H9 (cell line): ENCODE data around the gene RPS10. TPM values are rescaled to one million over a fixed set of nuclear protein-coding genes. Genes with fewer than 3 reads are reported as not detected.

Source experiments
- DNase-seq: peaks from one replicate; pipeline ENCODE4 v3.0.0-alpha.2; 2017
- H2AFZ ChIP-seq: one replicate; pipeline ENCODE4 v1.6.1; 2013; ENCODE audit warnings: mild to moderate bottlenecking, low read length, control low read depth, moderate library complexity
- H2AK5ac ChIP-seq: 2 replicates; pipeline ENCODE4 v1.6.1; 2013; ENCODE audit warnings: low read length, control low read depth, mixed read lengths; ENCODE audit not compliant: insufficient read length
- H2BK120ac ChIP-seq: one replicate; pipeline ENCODE4 v1.6.1; 2013; ENCODE audit warnings: low read depth, mild to moderate bottlenecking, low read length, control low read depth, inconsistent platforms; ENCODE audit not compliant: poor library complexity, severe bottlenecking
- H2BK12ac ChIP-seq: 2 replicates; pipeline ENCODE4 v1.6.1; 2013; ENCODE audit warnings: low read length, control low read depth, mixed read lengths, low read depth; ENCODE audit not compliant: insufficient read length
- H2BK15ac ChIP-seq: 2 replicates; pipeline ENCODE4 v1.6.1; 2013; ENCODE audit warnings: low read depth, low read length, control low read depth
- H2BK20ac ChIP-seq: one replicate; pipeline ENCODE4 v1.6.1; 2013; ENCODE audit warnings: low read depth, mild to moderate bottlenecking, low read length, control low read depth, inconsistent platforms; ENCODE audit not compliant: poor library complexity, severe bottlenecking
- H2BK5ac ChIP-seq: 2 replicates; pipeline ENCODE4 v1.6.1; 2013; ENCODE audit warnings: low read length, control low read depth, mixed read lengths; ENCODE audit not compliant: insufficient read length
- H3K14ac ChIP-seq: 2 replicates; pipeline ENCODE4 v1.6.1; 2013; ENCODE audit warnings: low read length, control low read depth; ENCODE audit not compliant: insufficient read depth
- H3K18ac ChIP-seq: 2 replicates; pipeline ENCODE4 v1.6.1; 2013; ENCODE audit warnings: low read depth, mild to moderate bottlenecking, mixed read lengths, low read length, control low read depth; ENCODE audit not compliant: insufficient read length
- H3K23ac ChIP-seq: 2 replicates; pipeline ENCODE4 v1.6.1; 2013; ENCODE audit warnings: low read length, control low read depth, mixed read lengths, low read depth; ENCODE audit not compliant: insufficient read length
- H3K23me2 ChIP-seq: 2 replicates; pipeline ENCODE4 v1.6.1; 2013; ENCODE audit warnings: low read depth, mild to moderate bottlenecking, mixed read lengths, low read length, control low read depth; ENCODE audit not compliant: insufficient read length, poor library complexity, severe bottlenecking
- H3K27ac ChIP-seq: 2 replicates; pipeline ENCODE4 v1.5.1; 2013; ENCODE audit warnings: low read length, control low read depth, mixed read lengths, low read depth; ENCODE audit not compliant: insufficient read length
- H3K27me3 ChIP-seq: 2 replicates; pipeline ENCODE4 v1.6.1; 2013; ENCODE audit warnings: low read length, control low read depth, inconsistent platforms; ENCODE audit not compliant: insufficient read depth
- H3K4ac ChIP-seq: 2 replicates; pipeline ENCODE4 v1.6.1; 2013; ENCODE audit warnings: low read depth, mild to moderate bottlenecking, control low read depth, inconsistent platforms, low read length, moderate library complexity
- H3K4me1 ChIP-seq: 2 replicates; pipeline ENCODE4 v1.6.1; 2013; ENCODE audit warnings: low read length, control low read depth, inconsistent platforms; ENCODE audit not compliant: insufficient read depth
- H3K4me2 ChIP-seq: 2 replicates; pipeline ENCODE4 v1.6.1; 2013; ENCODE audit warnings: low read length, control low read depth, mixed read lengths; ENCODE audit not compliant: insufficient read length, insufficient read depth
- H3K56ac ChIP-seq: 2 replicates; pipeline ENCODE4 v1.6.1; 2013; ENCODE audit warnings: low read depth, mild to moderate bottlenecking, mixed read lengths, low read length, control low read depth; ENCODE audit not compliant: insufficient read length
- H3K79me1 ChIP-seq: 2 replicates; pipeline ENCODE4 v1.6.1; 2013; ENCODE audit warnings: low read depth, mild to moderate bottlenecking, moderate library complexity, low read length, control low read depth, inconsistent platforms; ENCODE audit not compliant: insufficient read depth, poor library complexity, severe bottlenecking
- H3K79me2 ChIP-seq: 2 replicates; pipeline ENCODE4 v1.6.1; 2013; ENCODE audit warnings: low read length, control low read depth, inconsistent platforms; ENCODE audit not compliant: insufficient read depth
- H3K9ac ChIP-seq: 2 replicates; pipeline ENCODE4 v1.6.1; 2013; ENCODE audit warnings: low read length, control low read depth, mixed read lengths; ENCODE audit not compliant: insufficient read length; ENCODE audit errors: extremely low read depth
- H3K9me3 ChIP-seq: one replicate; pipeline ENCODE4 v1.6.1; 2013; ENCODE audit warnings: low read depth, low read length, inconsistent platforms; ENCODE audit not compliant: control insufficient read depth
- H3T11ph ChIP-seq: one replicate; pipeline ENCODE4 v1.6.1; 2013; ENCODE audit warnings: mild to moderate bottlenecking, low read length, control low read depth, inconsistent platforms
- H4K20me1 ChIP-seq: one replicate; pipeline ENCODE4 v1.6.1; 2013; ENCODE audit not compliant: control insufficient read depth, insufficient read length, insufficient read depth
- H4K5ac ChIP-seq: 2 replicates; pipeline ENCODE4 v1.6.1; 2013; ENCODE audit warnings: low read depth, mild to moderate bottlenecking, mixed read lengths, low read length, control low read depth; ENCODE audit not compliant: insufficient read length
- H4K8ac ChIP-seq: replicated peaks from 2 replicates; pipeline ENCODE4 v1.6.1; 2013; ENCODE audit warnings: low read length, control low read depth, mixed read lengths, low read depth; ENCODE audit not compliant: insufficient read length
- H4K91ac ChIP-seq: 2 replicates; pipeline ENCODE4 v1.6.1; 2013; ENCODE audit warnings: low read depth, mild to moderate bottlenecking, moderate library complexity, mixed read lengths, low read length, control low read depth; ENCODE audit not compliant: insufficient read length
- H3K27ac Mint-ChIP-seq, 3 experiments: 2 replicates in 2 of 3; 3 replicates in 1 of 3; pipeline ENCODE4 v1.8.0; 2020 to 2021; ENCODE audit warnings: mixed read lengths in 3 of 3, mild to moderate bottlenecking in 1 of 3, moderate library complexity in 1 of 3
- H3K27me3 Mint-ChIP-seq: 2 replicates; pipeline ENCODE4 v1.8.0; 2021; ENCODE audit warnings: low read depth, mild to moderate bottlenecking, moderate library complexity, mixed read lengths
- H3K36me3 Mint-ChIP-seq, 3 experiments: 2 replicates in 2 of 3; 3 replicates in 1 of 3; pipeline ENCODE4 v1.8.0; 2020 to 2021; ENCODE audit warnings: low read depth in 3 of 3, mixed read lengths in 3 of 3; ENCODE audit not compliant: insufficient read depth in 1 of 3
- H3K4me1 Mint-ChIP-seq, 2 experiments: 2 replicates each; pipeline ENCODE4 v1.8.0; 2020; ENCODE audit warnings: mixed read lengths in 2 of 2
- H3K4me3 Mint-ChIP-seq, 2 experiments: 2 replicates in 1 of 2; 3 replicates in 1 of 2; pipeline ENCODE4 v1.8.0; 2020 to 2021; ENCODE audit warnings: mild to moderate bottlenecking in 2 of 2, mixed read lengths in 2 of 2, moderate library complexity in 1 of 2
- H3K9me3 Mint-ChIP-seq, 2 experiments: 2 replicates in 1 of 2; 3 replicates in 1 of 2; pipeline ENCODE4 v1.8.0; 2020; ENCODE audit warnings: mild to moderate bottlenecking in 2 of 2, mixed read lengths in 2 of 2, moderate library complexity in 1 of 2
- CTCF ChIP-seq: fragments of 200-600 bp; sonication (generic); conservative IDR thresholded peaks from 3 replicates; pipeline ENCODE4 v1.8.0; 2021; ENCODE audit warnings: antibody characterized with exemption, mild to moderate bottlenecking
- WGBS: extraction: QIAGEN DNeasy Blood & Tissue Kit; methylation state at CpG from one replicate; pipeline ENCODE4 v1.1.7; 2013; ENCODE audit warnings: missing lambda C conversion rate, low lambda C conversion rate, mixed read lengths; ENCODE audit not compliant: insufficient read length; ENCODE audit errors: extremely low coverage; 5-methylcytosine and 5-hydroxymethylcytosine counted together
- total RNA-seq: library from RNA; stranded (reverse); gene quantifications from 2 replicates; pipeline ENCODE4 v1.2.1, GENCODE V29; 2021

The RPS10 gene
- total RNA-seq, 1 experiment from 2014 or later, result 2,330 TPM

DNA sequence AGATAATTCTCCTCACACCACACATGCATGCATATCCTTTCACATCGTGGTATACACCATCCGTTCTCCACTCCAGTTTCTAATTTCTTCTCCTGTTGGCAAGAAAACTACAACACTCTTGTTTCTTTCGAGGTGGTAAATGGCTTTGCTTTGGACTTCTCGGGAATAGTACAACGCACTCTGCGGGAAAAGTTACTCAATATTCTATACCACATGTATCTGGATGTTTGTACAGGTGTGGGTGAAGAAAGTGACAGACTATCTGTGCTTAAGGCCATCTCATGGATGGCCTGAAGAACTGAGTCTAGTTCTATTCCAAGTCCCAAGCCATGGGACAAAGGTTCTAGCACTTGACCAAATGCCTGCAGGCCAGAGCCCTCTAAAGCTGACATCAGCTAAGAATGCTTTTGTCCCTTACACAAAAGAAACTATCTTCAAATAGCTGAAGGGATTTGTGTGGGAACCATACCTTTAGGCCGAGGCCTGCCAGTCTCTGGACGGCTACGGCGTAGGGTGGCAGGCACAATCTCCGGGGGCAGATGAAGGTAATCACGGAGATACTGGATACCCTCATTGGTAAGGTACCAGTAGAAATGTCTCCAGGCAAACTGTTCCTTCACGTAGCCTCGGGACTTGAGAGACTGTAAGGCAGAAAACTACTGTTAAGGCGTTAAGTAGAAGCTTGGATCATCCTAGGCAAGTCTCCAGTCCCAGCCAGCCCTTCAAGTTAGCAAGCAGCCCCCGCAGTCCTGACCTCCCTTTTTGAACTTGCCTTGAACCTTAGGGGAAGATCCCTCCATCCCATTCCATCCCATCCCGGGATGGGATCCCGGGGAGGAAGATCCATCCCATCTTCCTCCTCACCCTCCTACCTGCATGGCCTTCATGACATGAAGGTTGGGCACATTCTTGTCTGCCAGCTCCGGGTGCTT is 1.4 kb downstream of the RPS10 start:
- Histone ChIP-seq H4K5ac (no peak overlapping the region), H2BK5ac (no peak overlapping the region), H2BK120ac (no peak overlapping the region), H4K20me1 (no peaks in the 10 kb centered on the region), H2BK12ac (no peak overlapping the region), H4K8ac (no peak overlapping the region), H2BK20ac (no peak overlapping the region), H3K56ac (no peak overlapping the region), H3K18ac (no peak overlapping the region), H3K23ac (no peak overlapping the region), H3K23me2 (peaks cover 5% of the 10 kb centered on the region), H2AFZ (no peak overlapping the region), H3K9me3 (no peaks in the 10 kb centered on the region), H3K4me1 (no peaks in the 10 kb centered on the region), H3K79me1 (peaks cover 6% of the 10 kb centered on the region), H3K4ac (no peak overlapping the region), H3K9ac (peak overlapping the region; percentile 93), H2BK15ac (no peak overlapping the region), H3K4me2 (peak overlapping the region; percentile 85), H3K27me3 (no peaks in the 10 kb centered on the region), H3T11ph (no peak overlapping the region), H3K79me2 (peaks cover 9% of the 10 kb centered on the region; the same call in 1 of the 2 replicates), H3K27ac (no peak overlapping the region), H2AK5ac (no peak overlapping the region), H3K14ac (0 out of 2 replicates have a peak overlapping the region, but pooled peaks have one; percentile 1), H4K91ac (no peak overlapping the region)
- no peaks in the 10 kb centered on the region for H3K27me3 Mint-ChIP-seq
- H3K36me3 Mint-ChIP-seq, result peaks cover 52 to 64% (median 63%) of the 10 kb centered on the region in 3 experiments
- peaks cover 3 to 5% of the 10 kb centered on the region in 2 experiments; a peak in 4 of 5 replicates for H3K9me3 Mint-ChIP-seq
- peak overlapping the region; percentile 99 for H3K4me3 Mint-ChIP-seq
- DNase-seq, result no peak
- WGBS, result no CpG with 5 or more reads among the region's 19 CpGs
- no peak for TF ChIP-seq CTCF
- peaks cover 20 to 21% of the 10 kb centered on the region in 2 experiments for H3K4me1 Mint-ChIP-seq
- H3K27ac Mint-ChIP-seq, result peak overlapping the region; percentile 99 to 100 (median 100)
